Measurements from ENCODE around the gene BCL3. TPM values are rescaled to one million over a fixed set of nuclear protein-coding genes. Genes with fewer than 3 reads are reported as not detected.

The BCL3 gene
- 10 to 100 TPM; 76.4 to 99.5 TPM for total RNA-seq

DNA sequence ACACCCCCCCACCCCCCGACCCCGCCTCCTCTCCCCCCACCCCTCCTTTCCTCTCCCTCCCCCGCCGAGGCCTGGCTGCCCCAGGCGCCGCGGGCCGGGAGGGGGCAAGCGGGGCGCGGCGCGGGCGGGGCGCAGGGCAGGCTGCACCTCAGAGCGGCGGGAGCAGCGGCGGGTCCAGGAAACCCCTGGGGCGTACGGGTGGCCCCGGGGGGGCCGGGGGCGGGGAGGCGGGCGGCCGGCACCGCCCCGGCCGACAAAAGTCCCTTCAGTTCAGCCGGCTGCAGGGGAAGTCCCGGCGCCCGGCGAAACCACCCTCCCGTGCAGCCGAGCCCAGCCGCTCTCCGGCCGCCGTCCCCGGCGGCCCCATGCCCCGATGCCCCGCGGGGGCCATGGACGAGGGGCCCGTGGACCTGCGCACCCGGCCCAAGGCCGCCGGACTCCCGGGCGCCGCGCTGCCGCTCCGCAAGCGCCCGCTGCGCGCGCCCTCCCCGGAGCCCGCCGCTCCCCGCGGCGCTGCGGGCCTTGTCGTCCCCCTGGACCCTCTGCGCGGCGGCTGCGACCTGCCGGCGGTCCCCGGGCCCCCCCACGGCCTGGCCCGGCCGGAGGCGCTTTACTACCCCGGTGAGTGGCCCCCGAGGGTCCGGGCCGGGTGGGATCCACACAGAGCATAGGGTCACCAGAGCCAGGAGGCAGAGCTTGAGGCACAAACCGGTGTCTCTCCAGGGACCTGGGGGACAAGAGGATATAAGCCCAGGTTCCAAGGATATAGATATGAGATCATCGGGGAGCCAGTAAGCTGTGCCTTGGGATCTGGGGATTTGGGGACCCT is at the start of gene BCL3:
Gene BCL3 (plus strand): TSS at position 283 of the 829 bp plus-strand sequence. CDS start 83 bp downstream, at position 366.
- peak within 1 kb of the TSS; percentile 99 for H3K27ac ChIP-seq
- intact Hi-C loops (cut with DNase I), result no loop called here
- peak within 1 kb of the TSS; percentile 99 for H3K9ac ChIP-seq (ENCODE audit: low read depth in 2 of 2, low read length in 2 of 2)
- H3K9me3 ChIP-seq, result no peaks in the 10 kb centered on the region
- H3K4me3 ChIP-seq, result peak within 1 kb of the TSS; percentile 58
- H3K4me1 ChIP-seq, result peaks cover 23% of the 10 kb centered on the region
- no peak for TF ChIP-seq CTCF (IDR thresholded peaks at IDR 0.05)
- peak; percentile 83 for DNase-seq
- peaks cover 5% of the 10 kb centered on the region for H3K36me3 ChIP-seq
- H3K27me3 ChIP-seq, result no peaks in the 10 kb centered on the region

DNA sequence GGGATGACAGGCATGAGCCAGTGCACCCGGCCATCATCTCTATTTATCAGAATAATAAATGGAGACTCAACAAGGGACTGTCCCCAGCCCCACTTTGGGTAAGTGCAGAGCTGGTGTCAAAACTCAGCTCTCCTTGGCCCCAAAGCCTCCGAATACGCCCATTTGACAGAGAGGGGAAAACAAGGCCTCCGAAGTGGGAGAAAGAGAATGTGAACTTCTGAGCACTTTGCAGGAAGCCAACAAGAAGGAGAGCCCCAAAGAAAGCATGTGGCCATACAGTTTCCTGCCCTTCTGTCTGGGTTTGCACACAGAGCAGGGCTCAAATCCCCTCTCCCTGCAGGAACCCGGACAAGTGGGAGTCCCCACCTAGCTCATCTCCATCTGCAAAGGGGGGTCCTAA is 48.0 kb upstream of the BCL3 start:
- no peak for TF ChIP-seq CTCF (IDR thresholded peaks at IDR 0.05)
- DNase-seq, result no peak
- intact Hi-C loops (cut with DNase I), result no loop called here
- peak overlapping the region in 1 of 2 donors; percentile 44 for H3K9ac ChIP-seq (ENCODE audit: low read depth in 2 of 2, low read length in 2 of 2)
- H3K4me1 ChIP-seq, result no peaks in the 10 kb centered on the region
- no peaks in the 10 kb centered on the region for H3K36me3 ChIP-seq
- H3K4me3 ChIP-seq, result no peak overlapping the region
- H3K27me3 ChIP-seq, result no peaks in the 10 kb centered on the region
- H3K27ac ChIP-seq, result no peak overlapping the region
- no peaks in the 10 kb centered on the region for H3K9me3 ChIP-seq

DNA sequence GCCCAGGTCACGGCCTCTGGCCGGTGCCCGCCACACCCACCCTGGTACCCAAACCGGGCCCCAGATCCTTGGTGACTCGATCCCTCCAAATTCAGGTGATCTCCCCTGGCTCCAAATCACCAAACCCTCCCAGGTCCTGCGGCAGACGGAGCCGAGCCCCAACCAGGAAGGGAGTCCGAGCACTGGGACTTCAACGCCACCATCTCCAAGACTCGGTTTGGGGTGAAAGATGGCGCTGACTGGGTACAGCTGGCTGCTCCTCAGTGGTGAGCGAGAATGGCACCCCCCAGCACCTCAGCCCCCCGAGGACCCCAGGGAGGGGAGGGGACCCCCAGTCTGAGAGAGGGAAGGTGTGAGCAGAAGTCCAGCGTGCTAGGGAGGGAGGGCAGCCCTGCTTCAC is 47.3 kb upstream of the BCL3 start:
- Histone ChIP-seq H3K36me3 (no peaks in the 10 kb centered on the region), H3K9ac (ENCODE audit: low read depth in 2 of 2, low read length in 2 of 2) (peak overlapping the region in 1 of 2 donors; percentile 44), H3K27me3 (no peaks in the 10 kb centered on the region), H3K4me3 (no peak overlapping the region), H3K27ac (no peak overlapping the region), H3K4me1 (no peaks in the 10 kb centered on the region), H3K9me3 (no peaks in the 10 kb centered on the region)
- DNase-seq, result no peak
- intact Hi-C loops (cut with DNase I), result no loop called here
- no peak for TF ChIP-seq CTCF (IDR thresholded peaks at IDR 0.05)

DNA sequence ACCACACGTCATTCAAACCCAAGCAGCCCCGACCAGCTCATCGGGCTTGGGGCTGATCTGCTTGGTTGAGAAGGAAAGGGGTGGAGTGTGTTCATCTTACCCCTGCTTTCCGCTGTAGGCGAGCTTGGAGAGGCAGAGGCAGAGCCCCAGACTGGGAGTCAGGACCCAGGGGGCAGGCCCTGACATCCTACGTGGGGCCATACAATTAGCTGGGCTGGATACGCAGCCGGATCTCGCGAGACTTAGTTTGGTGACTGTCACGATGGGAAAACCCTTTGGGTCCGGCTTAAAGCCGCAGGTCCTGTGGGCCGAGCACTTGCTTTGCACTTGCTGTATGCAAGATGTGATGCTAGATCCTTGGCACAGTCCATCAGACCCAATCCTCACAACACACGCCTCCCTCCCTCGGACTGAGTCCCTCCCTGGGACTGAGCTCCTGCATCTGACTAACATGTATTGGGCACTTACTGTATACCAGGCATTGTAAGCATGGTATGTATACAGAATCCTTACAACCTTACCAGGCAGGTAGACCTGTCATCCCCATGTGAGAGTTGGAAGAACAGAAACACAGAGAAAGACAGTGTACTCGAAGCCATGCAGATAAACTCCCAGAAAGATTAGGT is 45.8 kb upstream of the BCL3 start:
- H3K27me3 ChIP-seq, result no peaks in the 10 kb centered on the region
- no peaks in the 10 kb centered on the region for H3K4me1 ChIP-seq
- H3K4me3 ChIP-seq, result no peak overlapping the region
- TF ChIP-seq CTCF (IDR thresholded peaks at IDR 0.05), result no peak
- no peaks in the 10 kb centered on the region for H3K9me3 ChIP-seq
- no peak overlapping the region for H3K27ac ChIP-seq
- intact Hi-C loops (cut with DNase I), result no loop called here
- no peak for DNase-seq
- H3K9ac ChIP-seq (ENCODE audit: low read depth in 2 of 2, low read length in 2 of 2), result no peak overlapping the region
- no peaks in the 10 kb centered on the region for H3K36me3 ChIP-seq

- Histone ChIP-seq H3K36me3 (no peaks in the 10 kb centered on the region), H3K9ac (ENCODE audit: low read depth in 2 of 2, low read length in 2 of 2) (no peak overlapping the region), H3K27me3 (no peaks in the 10 kb centered on the region), H3K27ac (no peak overlapping the region), H3K4me3 (no peak overlapping the region), H3K9me3 (no peaks in the 10 kb centered on the region), H3K4me1 (no peaks in the 10 kb centered on the region)
- intact Hi-C loops (cut with DNase I), result no loop called here
- DNase-seq, result no peak
- TF ChIP-seq CTCF (IDR thresholded peaks at IDR 0.05), result no peak
These were observed 45.0 kb upstream of the BCL3 start for GRCh38 chr19:44703336-44704078.
